Activated naive CD4-positive, alpha-beta T cell treated with anti-CD3 and anti-CD28 coated beads, Interleukin-2, amount 10 ng/mL, durations not matched to agents 7 days and 5 days (primary cell): ENCODE measurements around the gene NAA25.
A peak's percentile ranks its signal among the peaks of the same experiment; 100 is the strongest.
"Not testable (repeated sequence)": the region's sequence is repeated elsewhere in the genome, so short reads cannot be mapped to it uniquely, and the experiment has no call there.

Source experiments
- CTCF ChIA-PET: fragments of 350-600 bp; sonication (Branson Sonifier 250); formaldehyde crosslinking; loops from one replicate; lab custom pipeline; 2021; ENCODE audit warnings: antibody characterized with exemption; lab: Charles Lee
- DNase-seq: peaks from one replicate; pipeline ENCODE4 v3.0.0-alpha.2; 2020
- H3K27ac Mint-ChIP-seq: one replicate; pipeline ENCODE4 v1.8.0; 2021; ENCODE audit warnings: mild to moderate bottlenecking, moderate library complexity, mixed read lengths
- H3K27me3 Mint-ChIP-seq: one replicate; pipeline ENCODE4 v1.8.0; 2021; ENCODE audit warnings: mild to moderate bottlenecking, mixed read lengths
- H3K36me3 Mint-ChIP-seq: one replicate; pipeline ENCODE4 v1.8.0; 2021; ENCODE audit warnings: mixed read lengths
- H3K4me1 Mint-ChIP-seq: one replicate; pipeline ENCODE4 v1.8.0; 2021; ENCODE audit warnings: mixed read lengths
- H3K4me3 Mint-ChIP-seq: one replicate; pipeline ENCODE4 v1.8.0; 2021; ENCODE audit warnings: mild to moderate bottlenecking, moderate library complexity, mixed read lengths
- H3K9me3 Mint-ChIP-seq: one replicate; pipeline ENCODE4 v1.8.0; 2021; ENCODE audit warnings: mixed read lengths

Gene NAA25

GRCh38 chr12:112107306-112108201 lies 1.0 kb downstream of the NAA25 start:
- H3K27ac Mint-ChIP-seq = peak overlapping the region; percentile 92
- peaks cover 63% of the 10 kb centered on the region for H3K4me1 Mint-ChIP-seq
- CTCF ChIA-PET = interaction anchor here (1.1 to 2.0 kb wide), 2 partner anchors 23 to 25 kb away, joined by 4 read pairs; no protein-coding TSS in a partner anchor
- H3K4me3 Mint-ChIP-seq = peak overlapping the region; percentile 97
- no peaks in the 10 kb centered on the region for H3K27me3 Mint-ChIP-seq
- no peaks in the 10 kb centered on the region for H3K9me3 Mint-ChIP-seq
- peaks cover 27% of the 10 kb centered on the region for H3K36me3 Mint-ChIP-seq
- DNase-seq = peak; percentile 39

DNA sequence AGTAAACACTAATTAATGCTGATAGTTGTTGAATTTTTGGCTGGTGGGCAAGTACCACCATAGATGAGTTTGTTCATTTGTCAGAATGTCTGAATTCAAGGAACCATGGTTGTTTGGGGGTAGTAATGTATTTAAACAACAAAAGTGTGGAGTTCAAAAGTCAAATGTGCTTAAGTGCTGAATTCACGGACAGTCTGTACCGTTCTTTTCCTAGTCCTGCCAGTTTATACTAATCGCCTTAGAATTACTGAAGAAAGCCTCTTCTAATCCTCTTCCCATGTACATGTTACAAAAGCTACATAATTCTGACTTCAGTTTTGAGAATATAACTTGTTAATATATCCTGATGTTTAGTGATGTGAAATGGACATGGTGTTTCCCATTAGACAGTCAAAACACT lies 2.7 kb downstream of the NAA25 start:
- CTCF ChIA-PET = interaction anchor here (0.6 to 2.0 kb wide), 2 partner anchors 27 to 46 kb away, joined by 3 to 4 read pairs; no protein-coding TSS in a partner anchor
- no peak for DNase-seq
- Mint-ChIP-seq H3K4me1 (peaks cover 67% of the 10 kb centered on the region), H3K36me3 (peaks cover 32% of the 10 kb centered on the region), H3K4me3 (no peak overlapping the region), H3K9me3 (no peaks in the 10 kb centered on the region), H3K27ac (no peak overlapping the region), H3K27me3 (no peaks in the 10 kb centered on the region)

DNA sequence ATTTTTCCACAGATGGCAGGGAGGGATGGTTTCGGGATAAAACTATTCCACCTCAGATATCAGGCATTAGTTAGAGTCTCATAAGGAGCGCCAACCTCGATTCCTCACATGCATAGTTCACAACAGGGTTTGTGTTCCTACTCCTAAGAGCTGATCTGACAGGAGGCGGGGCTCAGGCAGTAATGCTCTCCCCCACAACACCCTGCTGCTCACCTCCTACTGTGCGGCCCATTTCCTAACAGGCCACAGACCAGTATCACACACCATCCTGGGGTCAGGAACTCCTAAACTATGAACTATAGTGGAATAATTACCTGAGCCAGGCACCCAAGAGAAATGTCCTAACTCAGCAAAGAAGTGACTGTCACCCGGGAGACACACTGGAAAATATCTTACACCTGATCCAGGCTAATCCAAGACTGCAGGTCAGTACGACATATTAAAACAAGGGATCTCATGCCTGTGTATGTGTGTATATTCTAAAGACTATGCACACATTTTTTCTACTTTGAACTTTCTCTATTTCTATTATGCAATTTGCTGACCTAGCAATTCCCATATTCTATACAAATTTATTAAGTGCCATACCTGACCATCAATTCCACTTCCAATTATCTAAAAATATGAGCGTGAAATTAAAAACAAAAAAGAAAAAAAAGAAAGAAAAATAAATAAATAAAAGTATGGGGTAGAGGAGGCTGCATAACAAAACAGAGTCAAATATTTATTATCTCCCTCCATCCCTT lies 4.7 kb downstream of the NAA25 start:
- Mint-ChIP-seq H3K4me1 (peaks cover 57% of the 10 kb centered on the region), H3K27ac (no peak overlapping the region), H3K4me3 (no peak overlapping the region), H3K36me3 (peaks cover 40% of the 10 kb centered on the region), H3K27me3 (no peaks in the 10 kb centered on the region), H3K9me3 (no peaks in the 10 kb centered on the region)
- CTCF ChIA-PET = no interaction called here
- DNase-seq = no peak

DNA sequence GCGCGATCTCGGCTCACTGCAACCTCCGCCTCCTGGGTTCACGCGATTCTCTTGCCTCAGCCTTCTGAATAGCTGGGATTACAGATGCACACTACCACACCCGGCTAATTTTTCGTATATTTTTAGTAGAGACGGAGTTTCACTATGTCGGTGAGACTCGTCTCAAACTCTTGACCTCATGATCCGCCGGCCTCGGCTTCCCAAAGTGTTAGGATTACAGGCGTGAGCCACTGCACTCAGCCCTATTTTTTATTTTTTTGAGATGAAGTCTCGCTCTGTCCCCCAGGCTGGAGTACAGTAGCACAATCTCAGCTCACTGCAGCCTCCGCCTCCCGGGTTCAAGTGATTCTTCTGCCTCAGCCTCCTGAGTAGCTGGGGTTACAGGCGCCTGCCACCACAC lies 5.8 kb downstream of the NAA25 start:
- H3K4me3 Mint-ChIP-seq, CTCF ChIA-PET, H3K27me3 Mint-ChIP-seq, DNase-seq, H3K27ac Mint-ChIP-seq, H3K9me3 Mint-ChIP-seq: not testable (repeated sequence)
- peaks cover 57% of the 10 kb centered on the region for H3K4me1 Mint-ChIP-seq
- peaks cover 40% of the 10 kb centered on the region for H3K36me3 Mint-ChIP-seq

GRCh38 chr12:112102127-112102526 lies 6.5 kb downstream of the NAA25 start:
- DNase-seq = no peak
- H3K9me3 Mint-ChIP-seq = no peaks in the 10 kb centered on the region
- no peaks in the 10 kb centered on the region for H3K27me3 Mint-ChIP-seq
- peaks cover 39% of the 10 kb centered on the region for H3K36me3 Mint-ChIP-seq
- CTCF ChIA-PET = no interaction called here
- H3K27ac Mint-ChIP-seq = no peak overlapping the region
- H3K4me3 Mint-ChIP-seq = no peak overlapping the region
- peaks cover 51% of the 10 kb centered on the region for H3K4me1 Mint-ChIP-seq

GRCh38 chr12:112100500-112100899 lies 8.1 kb downstream of the NAA25 start:
- peaks cover 40% of the 10 kb centered on the region for H3K36me3 Mint-ChIP-seq
- H3K27ac Mint-ChIP-seq = peak overlapping the region; percentile 76

DNA sequence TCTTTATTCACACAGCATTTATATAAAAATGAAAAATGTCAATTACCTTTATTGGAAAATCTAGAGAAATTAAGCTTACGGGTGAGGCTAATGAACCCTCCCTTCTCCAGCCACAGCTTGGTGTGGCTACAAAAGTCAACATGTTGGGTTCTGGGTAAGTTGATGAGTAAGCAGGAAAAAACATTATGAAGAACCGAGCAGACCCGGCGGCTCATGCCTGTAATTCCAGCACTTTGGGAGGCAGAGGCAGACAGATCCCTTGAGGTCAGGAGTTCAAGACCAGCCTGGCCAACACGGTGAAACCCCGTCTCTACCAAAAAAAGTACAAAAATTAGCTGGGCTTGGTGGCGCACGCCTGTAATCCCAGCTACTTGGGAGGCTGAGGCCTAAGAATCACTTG lies 10.9 kb downstream of the NAA25 start:
- DNase-seq = no peak
- CTCF ChIA-PET = interaction anchor here (0.6 kb wide), 1 partner anchor 30 kb away, joined by 3 read pairs; no protein-coding TSS in a partner anchor
- H3K27ac Mint-ChIP-seq = no peak overlapping the region
- H3K4me3 Mint-ChIP-seq = no peak overlapping the region
- no peaks in the 10 kb centered on the region for H3K27me3 Mint-ChIP-seq
- H3K4me1 Mint-ChIP-seq = peaks cover 38% of the 10 kb centered on the region
- H3K36me3 Mint-ChIP-seq = peaks cover 32% of the 10 kb centered on the region
- H3K9me3 Mint-ChIP-seq = no peaks in the 10 kb centered on the region

More at GRCh38 chr12:112100500-112100899, 8.1 kb downstream of the NAA25 start:
- H3K27me3 Mint-ChIP-seq, DNase-seq, H3K9me3 Mint-ChIP-seq, H3K4me3 Mint-ChIP-seq: not testable (repeated sequence)
- peaks cover 52% of the 10 kb centered on the region for H3K4me1 Mint-ChIP-seq
- CTCF ChIA-PET = interaction anchor here (1.1 kb wide), 1 partner anchor 80 kb away, joined by 3 read pairs; no protein-coding TSS in a partner anchor

GRCh38 chr12:112096667-112097066 lies 11.9 kb downstream of the NAA25 start:
- peaks cover 31% of the 10 kb centered on the region for H3K36me3 Mint-ChIP-seq
- no peaks in the 10 kb centered on the region for H3K9me3 Mint-ChIP-seq
- H3K4me3 Mint-ChIP-seq = no peak overlapping the region
- H3K27ac Mint-ChIP-seq = peak overlapping the region; percentile 65
- no peaks in the 10 kb centered on the region for H3K27me3 Mint-ChIP-seq
- no peak for DNase-seq
- CTCF ChIA-PET = no interaction called here
- peaks cover 33% of the 10 kb centered on the region for H3K4me1 Mint-ChIP-seq

DNA sequence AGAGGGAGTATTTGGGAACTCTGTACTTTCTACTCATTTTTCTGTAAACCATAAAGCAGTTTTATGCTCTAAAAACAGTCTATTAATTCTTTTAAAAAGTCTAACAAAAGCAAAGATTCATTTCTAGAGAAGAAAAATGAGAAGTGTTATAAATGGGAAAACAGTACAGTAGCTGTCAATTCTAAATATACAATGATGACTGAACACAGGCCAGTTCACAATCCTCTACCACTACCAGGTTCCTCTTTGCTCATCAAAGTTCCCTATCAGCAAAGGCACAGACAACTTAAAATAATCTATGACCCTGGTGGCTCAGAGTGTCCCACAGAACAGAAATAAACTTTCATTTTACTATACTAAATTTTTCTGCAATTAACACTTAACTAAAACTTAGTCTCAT lies 12.5 kb downstream of the NAA25 start:
- H3K36me3 Mint-ChIP-seq = peaks cover 35% of the 10 kb centered on the region
- DNase-seq = no peak
- H3K27me3 Mint-ChIP-seq = no peaks in the 10 kb centered on the region
- CTCF ChIA-PET = no interaction called here
- H3K4me1 Mint-ChIP-seq = peaks cover 32% of the 10 kb centered on the region
- no peaks in the 10 kb centered on the region for H3K9me3 Mint-ChIP-seq
- H3K27ac Mint-ChIP-seq = peak overlapping the region; percentile 12
- no peak overlapping the region for H3K4me3 Mint-ChIP-seq

GRCh38 chr12:112091563-112091962 lies 17.0 kb downstream of the NAA25 start:
- H3K4me1 Mint-ChIP-seq = peaks cover 14% of the 10 kb centered on the region
- no peaks in the 10 kb centered on the region for H3K27me3 Mint-ChIP-seq
- no peak overlapping the region for H3K4me3 Mint-ChIP-seq
- H3K9me3 Mint-ChIP-seq = no peaks in the 10 kb centered on the region
- H3K36me3 Mint-ChIP-seq = peaks cover 29% of the 10 kb centered on the region
- H3K27ac Mint-ChIP-seq = peak overlapping the region; percentile 47
- no peak for DNase-seq
- CTCF ChIA-PET = no interaction called here

GRCh38 chr12:112087851-112088250 lies 20.7 kb downstream of the NAA25 start:
- no peaks in the 10 kb centered on the region for H3K27me3 Mint-ChIP-seq
- peaks cover 13% of the 10 kb centered on the region for H3K4me1 Mint-ChIP-seq
- DNase-seq = no peak
- CTCF ChIA-PET = interaction anchor here (0.8 kb wide), 1 partner anchor 15 kb away, joined by 4 read pairs; no protein-coding TSS in a partner anchor
- H3K36me3 Mint-ChIP-seq = peaks cover 34% of the 10 kb centered on the region
- no peak overlapping the region for H3K4me3 Mint-ChIP-seq
- no peak overlapping the region for H3K27ac Mint-ChIP-seq
- no peaks in the 10 kb centered on the region for H3K9me3 Mint-ChIP-seq

DNA sequence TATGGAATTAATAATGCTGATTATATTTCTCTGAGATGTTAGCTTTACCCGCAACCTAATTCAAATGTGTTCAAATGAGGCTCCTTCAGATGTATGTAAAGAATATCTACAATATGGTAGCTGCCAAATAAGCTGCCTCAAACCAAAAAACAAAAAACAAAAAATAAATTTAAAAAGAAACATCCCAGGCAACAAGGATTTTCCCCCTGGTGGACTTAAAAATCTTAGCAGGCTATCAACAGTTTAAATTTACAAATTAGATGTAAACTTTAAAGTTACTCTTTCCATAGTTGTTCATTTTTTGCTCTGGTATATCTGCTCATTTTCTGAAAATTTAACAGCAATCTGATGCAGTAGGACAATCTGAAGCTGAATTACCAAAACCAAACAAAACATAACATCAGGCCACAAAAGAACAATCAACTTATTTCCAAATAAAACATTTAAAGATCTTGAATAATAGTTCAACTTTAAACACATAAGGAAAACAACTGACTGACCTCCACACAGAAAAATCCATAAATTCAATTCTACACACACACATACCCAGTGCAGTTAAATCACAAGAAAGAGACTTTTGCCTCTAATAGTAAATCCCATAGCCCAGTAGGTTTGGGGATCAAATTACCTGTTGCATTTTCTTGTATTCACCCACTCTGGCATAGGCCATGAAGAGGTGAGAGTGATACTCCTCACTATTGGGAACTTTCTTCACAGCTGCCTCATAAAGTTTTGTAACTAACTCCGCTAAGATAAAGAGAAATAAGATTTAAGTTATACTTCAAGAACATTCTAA lies 21.3 kb downstream of the NAA25 start:
- Mint-ChIP-seq H3K27me3 (no peaks in the 10 kb centered on the region), H3K27ac (no peak overlapping the region), H3K36me3 (peaks cover 37% of the 10 kb centered on the region), H3K4me1 (peaks cover 16% of the 10 kb centered on the region), H3K4me3 (no peak overlapping the region), H3K9me3 (no peaks in the 10 kb centered on the region)
- CTCF ChIA-PET = interaction anchor here (0.8 to 1.1 kb wide), 4 partner anchors 12 to 54 kb away, joined by 3 to 5 read pairs (median 4); partner anchors contain the start of gene TRAFD1
- DNase-seq = no peak

GRCh38 chr12:112066566-112066965 lies 42.0 kb downstream of the NAA25 start:
- no peak overlapping the region for H3K4me3 Mint-ChIP-seq
- no peaks in the 10 kb centered on the region for H3K27me3 Mint-ChIP-seq
- H3K36me3 Mint-ChIP-seq = peaks cover 41% of the 10 kb centered on the region
- H3K27ac Mint-ChIP-seq = no peak overlapping the region
- CTCF ChIA-PET = interaction anchor here (1.1 to 1.3 kb wide), 3 partner anchors 11 to 53 kb away, joined by 3 to 8 read pairs (median 4); partner anchors contain the start of genes ERP29 and TMEM116
- no peaks in the 10 kb centered on the region for H3K4me1 Mint-ChIP-seq
- no peaks in the 10 kb centered on the region for H3K9me3 Mint-ChIP-seq
- no peak for DNase-seq
